Ascending aorta (tissue), 2 donors: ENCODE data around the gene POTEH. TPM values are rescaled to one million over a fixed set of nuclear protein-coding genes. Genes with fewer than 3 reads are reported as not detected.
"Not testable (repeated sequence)": the region's sequence is repeated elsewhere in the genome, so short reads cannot be mapped to it uniquely, and the experiment has no call there.

Experiments used
- DNase-seq, 2 donors: peaks; one replicate each; pipeline ENCODE4 v3.0.0-alpha.2; 2019; ENCODE audit warnings: low spot score in 2 of 2
- H3K27ac ChIP-seq, 2 donors: fragments of 200-600 bp; sonication (generic); one replicate each; pipeline ENCODE4 v1.5.1; 2016 to 2017; ENCODE audit warnings: mild to moderate bottlenecking in 1 of 2
- H3K27me3 ChIP-seq: fragments of 200-600 bp; sonication (generic); one replicate; pipeline ENCODE4 v1.5.1; 2017
- H3K36me3 ChIP-seq, 2 donors: fragments of 200-600 bp; sonication (generic); one replicate each; pipeline ENCODE4 v1.5.1; 2016
- H3K4me1 ChIP-seq, 2 donors: fragments of 200-600 bp; sonication (generic); one replicate each; pipeline ENCODE4 v1.5.1; 2016 to 2017; ENCODE audit warnings: mild to moderate bottlenecking in 1 of 2
- H3K4me3 ChIP-seq, 2 donors: fragments of 200-600 bp; sonication (generic); one replicate each; pipeline ENCODE4 v1.5.1; 2016 to 2017; ENCODE audit warnings: mild to moderate bottlenecking in 1 of 2
- H3K9me3 ChIP-seq, 2 donors: fragments of 200-600 bp; sonication (generic); one replicate each; pipeline ENCODE4 v1.5.1; 2016
- intact Hi-C: fragments of 100-400 bp; cut with DNase I; formaldehyde crosslinking; loops from one replicate; pipeline ENCODE4 v1.15.1; 2023
- total RNA-seq: library from RNA; depleted of rRNA; stranded (reverse); fragments of >200 nt; gene quantifications from one replicate; pipeline ENCODE4 v1.1.0, GENCODE V29; 2016

POTEH gene
- total RNA-seq, 1 donor from 2014 or later, result not detected

DNA sequence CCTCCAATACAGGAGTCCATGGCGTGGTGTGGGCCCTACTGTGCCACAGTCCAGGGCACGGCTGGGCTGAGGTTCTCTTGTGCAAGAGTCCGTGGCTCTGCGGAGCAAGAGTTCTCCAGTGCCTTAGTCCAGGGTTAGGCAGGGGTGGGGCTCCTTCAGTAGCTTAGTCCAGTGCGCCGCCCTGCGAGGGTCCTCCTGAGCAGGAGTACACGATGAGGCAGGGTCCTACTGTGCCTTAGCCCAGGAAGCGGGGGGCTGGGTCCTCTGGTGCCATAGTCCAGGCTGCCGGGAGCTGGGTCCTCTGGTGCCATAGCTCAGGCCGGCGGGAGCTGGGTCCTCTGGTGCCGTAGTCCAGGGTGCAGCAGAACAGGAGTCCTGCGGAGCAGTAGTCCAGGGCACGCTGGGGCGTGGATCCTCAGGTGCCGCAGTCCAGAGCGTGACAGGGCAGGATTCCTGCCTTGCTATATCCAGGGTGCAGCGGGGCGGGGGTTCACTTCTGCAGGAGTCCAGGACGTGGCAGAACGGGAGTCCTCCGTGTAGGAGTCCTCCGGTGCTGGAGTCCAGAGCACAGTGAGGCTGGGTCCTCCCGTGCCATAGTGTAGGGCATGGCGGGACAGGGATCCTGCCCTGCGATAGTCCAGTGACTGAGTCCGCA lies 69.7 kb downstream of the POTEH start:
- H3K27me3 ChIP-seq, H3K27ac ChIP-seq, H3K4me3 ChIP-seq, H3K9me3 ChIP-seq, H3K36me3 ChIP-seq, H3K4me1 ChIP-seq, intact Hi-C loops, DNase-seq: not testable (repeated sequence)

DNA sequence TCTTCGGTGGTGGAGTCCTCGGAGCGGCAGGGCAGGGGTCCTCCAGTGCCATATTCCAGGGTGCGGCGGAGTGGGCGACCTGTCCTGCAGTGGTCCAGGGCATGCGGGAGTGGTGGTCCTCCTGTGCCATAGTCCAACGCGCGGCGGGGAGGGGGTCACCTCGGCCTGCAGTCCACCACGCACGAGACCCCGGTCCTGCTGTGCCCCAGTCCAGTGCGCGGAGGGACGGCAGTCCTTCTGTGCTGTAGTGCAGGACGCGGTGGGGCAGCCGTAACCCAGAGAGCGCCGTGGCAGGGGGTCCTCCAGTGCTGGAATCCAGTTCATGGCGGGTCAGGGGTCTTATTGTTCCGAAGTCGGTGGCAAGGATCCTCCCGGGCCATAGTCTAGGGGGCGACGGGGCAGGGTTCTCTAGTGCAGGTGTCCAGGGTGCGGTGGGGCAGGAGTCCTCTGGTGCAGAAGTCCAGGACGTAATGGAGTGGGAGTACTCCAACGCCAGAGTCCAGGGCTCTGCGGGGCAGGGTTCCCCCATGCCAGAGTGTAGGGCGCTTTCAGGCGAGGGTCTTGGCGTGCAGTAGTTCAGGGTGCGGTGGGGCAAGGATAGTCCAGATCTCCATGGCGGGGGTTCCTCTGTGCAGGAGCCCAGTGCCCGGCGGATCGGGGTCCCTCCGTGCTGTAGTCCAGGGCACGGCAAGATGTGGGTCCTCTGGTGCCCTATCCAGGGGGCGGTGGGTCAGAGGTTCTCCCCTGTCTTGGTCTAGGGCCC lies 70.7 kb downstream of the POTEH start:
- peak in 1 of 2 donors; percentile 28 for DNase-seq
- H3K36me3 ChIP-seq, H3K27ac ChIP-seq, H3K4me3 ChIP-seq, H3K27me3 ChIP-seq, intact Hi-C loops, H3K4me1 ChIP-seq, H3K9me3 ChIP-seq: not testable (repeated sequence)

DNA sequence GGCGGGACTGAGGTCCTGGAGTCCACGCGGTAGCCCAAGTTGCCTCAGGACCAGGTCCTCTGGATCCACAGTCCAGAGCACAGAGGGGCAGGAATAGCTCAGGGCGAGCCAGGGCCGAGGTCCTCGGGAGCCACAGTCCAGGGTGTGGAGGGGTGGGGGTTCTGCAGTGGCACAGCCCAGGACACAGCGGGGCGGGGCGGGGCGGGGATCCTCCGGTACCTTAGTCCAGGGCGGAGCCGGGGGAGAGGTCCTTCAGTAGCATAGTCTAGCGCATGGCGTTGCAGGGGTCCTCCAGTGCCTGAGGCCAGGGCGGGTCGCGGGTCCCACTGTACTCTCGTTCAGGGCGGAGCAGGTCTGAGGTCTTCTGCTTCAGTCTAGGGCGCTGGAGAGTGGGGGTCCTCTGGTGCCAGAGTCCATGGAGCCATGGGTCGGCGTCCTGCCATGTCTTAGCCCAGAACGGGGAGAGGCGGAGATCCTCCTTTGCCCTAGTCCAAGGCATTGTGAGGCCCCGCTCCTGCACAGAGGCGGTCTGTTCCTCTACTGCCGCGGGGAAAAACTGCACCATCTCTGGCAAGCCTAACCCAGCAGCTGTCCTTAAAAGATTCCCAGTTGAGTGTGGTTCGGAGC lies 71.4 kb downstream of the POTEH start:
- H3K4me3 ChIP-seq, H3K27ac ChIP-seq, H3K27me3 ChIP-seq, H3K9me3 ChIP-seq, H3K36me3 ChIP-seq, intact Hi-C loops, H3K4me1 ChIP-seq: not testable (repeated sequence)
- peak in 1 of 2 donors; percentile 54 for DNase-seq

DNA sequence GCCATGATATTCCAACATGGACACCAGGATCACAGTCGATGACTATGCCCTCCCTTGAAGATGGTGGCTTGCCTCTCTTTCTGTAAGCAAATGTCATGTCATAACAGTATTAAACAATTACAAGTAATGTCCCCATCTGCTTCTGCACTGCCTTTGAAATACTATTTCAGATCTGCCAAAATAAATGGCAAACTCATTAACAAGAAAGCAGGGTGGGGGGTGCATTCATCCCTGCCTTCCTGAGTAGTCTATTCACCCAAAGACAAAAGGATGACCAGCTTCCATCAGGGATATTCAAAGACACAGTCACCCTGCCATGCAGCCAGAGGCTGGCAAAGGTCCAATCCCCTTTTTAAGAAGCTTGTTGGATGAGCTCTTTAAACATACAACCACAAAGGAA lies 73.7 kb downstream of the POTEH start:
- H3K9me3 ChIP-seq, DNase-seq, H3K27me3 ChIP-seq, H3K4me1 ChIP-seq, H3K27ac ChIP-seq, H3K36me3 ChIP-seq, intact Hi-C loops, H3K4me3 ChIP-seq: not testable (repeated sequence)

Other genes with a start within 250 kb of the POTEH start
- gene OR11H1, start 161.8 kb upstream of the POTEH start, total RNA-seq, result not detected